Muscle layer of duodenum (tissue), 2 donors: ENCODE results near the gene RFX7.

Experiments
- H3K27ac ChIP-seq: one replicate; pipeline ENCODE4 v1.7.0; 2013; ENCODE audit warnings: mild to moderate bottlenecking, low read length
- H3K27me3 ChIP-seq: one replicate; pipeline ENCODE4 v1.7.0; 2013; ENCODE audit warnings: low read depth, mild to moderate bottlenecking, control low read depth, low read length
- H3K36me3 ChIP-seq, 2 donors: one replicate each; pipeline ENCODE4 v1.7.0; 2013; ENCODE audit warnings: low read length in 2 of 2, control low read depth in 1 of 2, mild to moderate bottlenecking in 1 of 2; ENCODE audit not compliant: insufficient read depth in 2 of 2, control insufficient read depth in 1 of 2
- H3K4me1 ChIP-seq, 2 donors: one replicate each; pipeline ENCODE4 v1.7.0; 2013; ENCODE audit warnings: low read length in 2 of 2, mild to moderate bottlenecking in 2 of 2, control low read depth in 1 of 2, moderate library complexity in 1 of 2; ENCODE audit not compliant: insufficient read depth in 2 of 2, control insufficient read depth in 1 of 2
- H3K4me3 ChIP-seq, 2 donors: one replicate each; pipeline ENCODE4 v1.7.0; 2013; ENCODE audit warnings: low read length in 2 of 2, low read depth in 1 of 2, mild to moderate bottlenecking in 1 of 2
- H3K9me3 ChIP-seq, 2 donors: one replicate each; pipeline ENCODE4 v1.7.0; 2013; ENCODE audit warnings: low read length in 2 of 2, control low read depth in 1 of 2, mild to moderate bottlenecking in 1 of 2; ENCODE audit not compliant: control insufficient read depth in 1 of 2
- donor health status: healthy.

The RFX7 gene

DNA sequence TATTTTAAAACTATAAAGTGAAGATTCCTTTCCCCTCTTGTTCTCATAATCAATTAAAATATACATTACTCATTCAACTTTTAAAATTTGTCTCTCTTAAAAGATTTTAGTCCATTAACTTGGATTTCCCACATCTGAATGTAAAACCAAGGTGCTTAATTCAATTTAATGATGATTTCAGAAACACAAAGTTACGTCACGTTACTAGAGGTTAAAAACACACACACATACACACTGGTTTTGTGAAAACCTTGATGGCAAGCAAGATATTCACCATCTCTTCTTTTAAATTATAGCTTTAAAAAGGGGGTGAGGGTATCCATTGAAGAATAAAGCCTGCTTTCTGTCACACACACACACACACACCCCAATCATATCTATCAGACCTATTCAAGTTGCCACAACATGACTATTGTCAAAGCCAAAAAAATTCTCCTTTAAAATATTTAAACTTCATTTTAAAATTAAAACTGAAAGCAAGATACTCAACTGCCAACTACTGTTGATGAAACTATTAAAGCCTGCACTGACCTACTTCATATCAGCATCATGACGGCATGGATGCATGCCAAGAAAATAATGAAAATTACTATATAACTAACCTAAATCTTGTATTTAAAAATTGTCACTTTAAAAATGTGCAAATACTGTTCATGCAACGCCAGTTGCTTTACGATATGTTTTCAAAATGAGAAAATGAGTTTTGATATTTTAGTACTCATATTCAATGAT is 2.1 kb downstream of the RFX7 start:
- H3K36me3 ChIP-seq: no peaks in the 10 kb centered on the region
- no peak overlapping the region for H3K27ac ChIP-seq
- no peaks in the 10 kb centered on the region for H3K9me3 ChIP-seq
- no peaks in the 10 kb centered on the region for H3K27me3 ChIP-seq
- H3K4me1 ChIP-seq: peaks cover 13 to 30% of the 10 kb centered on the region in 2 donors
- H3K4me3 ChIP-seq: peak overlapping the region; percentile 74 to 76

DNA sequence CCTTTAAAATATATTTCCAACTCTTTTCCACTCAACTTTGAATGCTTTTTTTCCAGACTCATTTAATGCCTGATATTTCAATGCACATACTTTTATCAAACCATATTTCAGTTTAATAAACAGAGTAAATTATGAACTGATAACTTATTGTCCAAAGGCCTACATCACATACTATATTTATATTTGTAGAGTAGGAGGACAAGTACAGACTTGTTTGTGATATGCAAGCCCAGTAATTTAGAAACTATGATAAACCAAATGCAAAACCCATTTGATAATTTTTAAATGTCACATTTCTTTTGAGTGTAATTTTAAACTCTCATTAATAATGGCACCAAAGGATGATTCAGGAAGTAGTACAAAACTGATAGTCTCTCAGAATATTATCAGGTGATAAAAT is 3.3 kb downstream of the RFX7 start:
- no peak overlapping the region for H3K4me3 ChIP-seq
- H3K36me3 ChIP-seq: no peaks in the 10 kb centered on the region
- H3K27me3 ChIP-seq: no peaks in the 10 kb centered on the region
- peaks cover 9 to 25% of the 10 kb centered on the region in 2 donors for H3K4me1 ChIP-seq
- H3K27ac ChIP-seq: no peak overlapping the region
- H3K9me3 ChIP-seq: no peaks in the 10 kb centered on the region

- Histone ChIP-seq H3K4me3 (no peak overlapping the region), H3K9me3 (peaks cover 0 to 8% of the 10 kb centered on the region in 2 donors), H3K4me1 (peaks cover 5 to 8% of the 10 kb centered on the region in 2 donors), H3K27ac (no peak overlapping the region), H3K27me3 (no peaks in the 10 kb centered on the region), H3K36me3 (peaks cover 0 to 14% of the 10 kb centered on the region in 2 donors)
Measured at GRCh38 chr15:56236197-56236596, 7.5 kb downstream of the RFX7 start.

GRCh38 chr15:56234804-56235203 is 8.9 kb downstream of the RFX7 start:
- H3K9me3 ChIP-seq: peaks cover 0 to 8% of the 10 kb centered on the region in 2 donors
- no peak overlapping the region for H3K4me3 ChIP-seq
- H3K4me1 ChIP-seq: peaks cover 0 to 5% of the 10 kb centered on the region in 2 donors
- peaks cover 0 to 18% of the 10 kb centered on the region in 2 donors for H3K36me3 ChIP-seq
- H3K27me3 ChIP-seq: no peaks in the 10 kb centered on the region
- H3K27ac ChIP-seq: no peak overlapping the region

GRCh38 chr15:56233549-56233948 is 10.1 kb downstream of the RFX7 start:
- Histone ChIP-seq H3K27me3 (no peaks in the 10 kb centered on the region), H3K36me3 (peaks cover 0 to 21% of the 10 kb centered on the region in 2 donors), H3K4me1 (peaks cover 0 to 5% of the 10 kb centered on the region in 2 donors), H3K4me3 (no peak overlapping the region), H3K9me3 (peaks cover 0 to 8% of the 10 kb centered on the region in 2 donors), H3K27ac (no peak overlapping the region)

DNA sequence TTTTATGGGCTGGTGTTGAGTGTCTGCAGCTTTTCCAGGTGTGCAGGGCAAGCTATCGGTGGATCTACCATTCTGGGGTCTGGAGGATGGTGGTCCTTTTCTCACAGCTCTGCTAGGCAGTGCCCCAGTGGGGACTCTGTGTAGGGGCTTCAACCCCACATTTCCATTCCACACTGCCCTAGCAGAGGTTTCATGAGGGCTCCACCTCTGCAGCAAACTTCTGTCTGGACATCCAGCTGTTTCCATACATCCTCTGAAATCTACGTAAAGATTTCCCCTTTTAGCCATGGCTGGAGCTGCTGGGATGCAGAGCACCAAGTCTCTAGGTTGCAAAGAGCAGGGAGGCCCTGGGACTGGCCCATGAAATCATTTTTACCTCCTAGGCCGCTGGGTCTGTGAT is 11.6 kb downstream of the RFX7 start:
- Histone ChIP-seq H3K36me3 (peaks cover 0 to 21% of the 10 kb centered on the region in 2 donors), H3K27me3 (no peaks in the 10 kb centered on the region), H3K9me3 (peaks cover 8 to 14% of the 10 kb centered on the region in 2 donors), H3K4me3 (no peak overlapping the region), H3K4me1 (no peaks in the 10 kb centered on the region), H3K27ac (no peak overlapping the region)

- Histone ChIP-seq H3K27ac (no peak overlapping the region), H3K4me3 (no peak overlapping the region), H3K36me3 (peaks cover 0 to 21% of the 10 kb centered on the region in 2 donors), H3K27me3 (no peaks in the 10 kb centered on the region), H3K4me1 (no peaks in the 10 kb centered on the region), H3K9me3 (peaks cover 8 to 14% of the 10 kb centered on the region in 2 donors)
Measured at GRCh38 chr15:56228854-56229253, 14.8 kb downstream of the RFX7 start.

DNA sequence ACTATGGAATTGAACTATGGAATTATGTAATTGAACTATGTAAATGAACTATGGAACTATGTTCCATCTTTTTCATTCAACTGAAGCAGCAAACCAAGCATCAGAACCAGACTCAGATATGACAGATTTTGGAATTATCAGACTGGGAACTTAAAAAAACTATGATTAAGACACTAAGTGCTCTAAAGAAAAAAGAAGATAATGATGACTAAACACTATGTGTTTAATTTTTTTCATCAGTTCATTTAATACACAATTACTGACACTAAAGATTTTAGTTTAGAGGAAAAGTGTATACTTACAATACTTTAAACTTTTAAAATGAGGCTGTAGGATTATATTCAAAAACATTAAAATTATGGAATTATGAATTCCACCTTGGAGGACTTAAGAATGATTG is 15.3 kb downstream of the RFX7 start:
- H3K27ac ChIP-seq: no peak overlapping the region
- H3K9me3 ChIP-seq: peaks cover 8 to 14% of the 10 kb centered on the region in 2 donors
- H3K4me1 ChIP-seq: no peaks in the 10 kb centered on the region
- no peak overlapping the region for H3K4me3 ChIP-seq
- no peaks in the 10 kb centered on the region for H3K27me3 ChIP-seq
- peaks cover 0 to 21% of the 10 kb centered on the region in 2 donors for H3K36me3 ChIP-seq

- no peak overlapping the region for H3K4me3 ChIP-seq
- no peaks in the 10 kb centered on the region for H3K27me3 ChIP-seq
- H3K9me3 ChIP-seq: peaks cover 8 to 17% of the 10 kb centered on the region in 2 donors
- H3K36me3 ChIP-seq: peaks cover 0 to 26% of the 10 kb centered on the region in 2 donors
- H3K27ac ChIP-seq: no peak overlapping the region
- no peaks in the 10 kb centered on the region for H3K4me1 ChIP-seq
Measured at GRCh38 chr15:56227780-56228179, 15.9 kb downstream of the RFX7 start.

DNA sequence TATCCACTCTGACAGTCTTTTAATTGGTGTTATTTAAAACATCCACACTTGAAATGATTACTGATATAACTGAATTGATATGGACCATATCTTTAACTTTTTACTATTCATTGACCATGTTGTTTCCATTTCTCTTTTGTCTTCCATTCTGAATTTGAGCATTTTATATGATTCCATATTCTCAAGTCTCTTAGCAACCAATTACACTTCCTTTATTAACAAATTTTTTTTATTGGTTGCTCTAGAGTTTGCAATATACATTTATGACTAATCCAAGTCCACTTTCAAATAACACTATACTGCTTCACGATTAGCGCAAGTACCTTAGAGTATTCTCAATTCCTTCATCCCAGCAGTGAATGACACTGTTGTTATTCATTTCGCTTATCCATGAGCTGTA is 16.4 kb downstream of the RFX7 start:
- Histone ChIP-seq H3K27ac (no peak overlapping the region), H3K36me3 (peaks cover 0 to 24% of the 10 kb centered on the region in 2 donors), H3K27me3 (no peaks in the 10 kb centered on the region), H3K4me1 (no peaks in the 10 kb centered on the region), H3K9me3 (peaks cover 8 to 14% of the 10 kb centered on the region in 2 donors), H3K4me3 (no peak overlapping the region)

DNA sequence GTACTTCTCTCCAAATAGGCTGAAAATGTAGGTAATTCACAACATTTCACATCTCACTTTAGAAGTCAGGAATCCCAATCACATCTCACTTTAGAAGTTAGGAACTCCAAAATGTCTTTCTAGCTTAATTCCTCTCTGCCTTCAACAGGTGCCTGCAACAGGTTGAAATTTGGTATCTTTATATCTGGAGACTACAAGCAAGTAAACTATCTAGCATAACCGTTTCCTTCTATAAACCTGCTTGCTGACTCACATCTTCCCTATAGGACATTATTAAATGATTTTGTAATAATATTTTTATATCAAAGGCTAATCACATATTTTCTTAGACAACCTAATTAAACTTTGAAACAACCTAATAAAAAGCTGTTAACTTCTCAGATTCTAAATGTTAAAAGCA is 18.2 kb downstream of the RFX7 start:
- no peak overlapping the region for H3K4me3 ChIP-seq
- H3K4me1 ChIP-seq: no peaks in the 10 kb centered on the region
- H3K9me3 ChIP-seq: peaks cover 8 to 9% of the 10 kb centered on the region in 2 donors
- peaks cover 0 to 9% of the 10 kb centered on the region in 2 donors for H3K36me3 ChIP-seq
- H3K27me3 ChIP-seq: no peaks in the 10 kb centered on the region
- no peak overlapping the region for H3K27ac ChIP-seq

GRCh38 chr15:56222302-56222701 is 21.4 kb downstream of the RFX7 start:
- no peak overlapping the region for H3K27ac ChIP-seq
- peaks cover 0 to 6% of the 10 kb centered on the region in 2 donors for H3K36me3 ChIP-seq
- H3K9me3 ChIP-seq: peaks cover 0 to 8% of the 10 kb centered on the region in 2 donors
- H3K27me3 ChIP-seq: no peaks in the 10 kb centered on the region
- no peaks in the 10 kb centered on the region for H3K4me1 ChIP-seq
- no peak overlapping the region for H3K4me3 ChIP-seq
